ENCODE data around the gene JMJD8.

DNA sequence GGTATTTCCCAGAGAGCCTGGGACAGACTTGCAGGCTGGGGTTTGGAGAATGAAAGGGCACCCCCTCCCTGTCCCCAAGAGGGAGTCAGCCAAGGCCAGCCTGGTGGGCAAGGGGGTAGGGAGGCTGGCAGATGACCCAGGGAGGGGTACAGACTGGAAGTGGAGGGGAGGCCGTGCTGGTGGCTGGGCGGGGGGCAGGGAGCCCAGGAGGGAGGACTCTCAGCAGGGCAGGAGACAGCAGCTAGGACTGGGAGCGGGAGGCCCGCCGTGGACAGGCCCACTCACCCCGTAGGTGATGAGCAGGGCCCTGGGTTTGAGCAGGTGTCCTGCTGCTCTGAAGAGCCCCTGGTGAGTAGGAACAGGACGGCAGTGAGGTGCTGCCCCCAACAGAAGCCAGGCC lies 49.1 kb downstream of the JMJD8 start:
- TF ChIP-seq, protein P1, sequence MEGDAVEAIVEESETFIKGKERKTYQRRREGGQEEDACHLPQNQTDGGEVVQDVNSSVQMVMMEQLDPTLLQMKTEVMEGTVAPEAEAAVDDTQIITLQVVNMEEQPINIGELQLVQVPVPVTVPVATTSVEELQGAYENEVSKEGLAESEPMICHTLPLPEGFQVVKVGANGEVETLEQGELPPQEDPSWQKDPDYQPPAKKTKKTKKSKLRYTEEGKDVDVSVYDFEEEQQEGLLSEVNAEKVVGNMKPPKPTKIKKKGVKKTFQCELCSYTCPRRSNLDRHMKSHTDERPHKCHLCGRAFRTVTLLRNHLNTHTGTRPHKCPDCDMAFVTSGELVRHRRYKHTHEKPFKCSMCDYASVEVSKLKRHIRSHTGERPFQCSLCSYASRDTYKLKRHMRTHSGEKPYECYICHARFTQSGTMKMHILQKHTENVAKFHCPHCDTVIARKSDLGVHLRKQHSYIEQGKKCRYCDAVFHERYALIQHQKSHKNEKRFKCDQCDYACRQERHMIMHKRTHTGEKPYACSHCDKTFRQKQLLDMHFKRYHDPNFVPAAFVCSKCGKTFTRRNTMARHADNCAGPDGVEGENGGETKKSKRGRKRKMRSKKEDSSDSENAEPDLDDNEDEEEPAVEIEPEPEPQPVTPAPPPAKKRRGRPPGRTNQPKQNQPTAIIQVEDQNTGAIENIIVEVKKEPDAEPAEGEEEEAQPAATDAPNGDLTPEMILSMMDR (IDR thresholded peaks at IDR 0.05), result no peak
- TF ChIP-seq POLR2A (IDR thresholded peaks at IDR 0.05), result no peak
